Measurements from ENCODE around the gene C4orf50.

C4orf50 gene

GRCh38 chr4:5927747-5928146, 90.5 kb downstream of the C4orf50 start:
- no peak for TF ChIP-seq CTCF (IDR thresholded peaks at IDR 0.05; ENCODE audit: low read depth, low read length)
- no peak overlapping the region for H3K4me3 ChIP-seq (ENCODE audit: low read depth, low read length)

GRCh38 chr4:5927116-5927515, 91.1 kb downstream of the C4orf50 start:
- no peak for TF ChIP-seq CTCF (IDR thresholded peaks at IDR 0.05; ENCODE audit: low read depth, low read length)
- H3K4me3 ChIP-seq (ENCODE audit: low read depth, low read length), result no peak overlapping the region

GRCh38 chr4:5926598-5926997, 91.6 kb downstream of the C4orf50 start:
- H3K4me3 ChIP-seq (ENCODE audit: low read depth, low read length), result no peak overlapping the region
- no peak for TF ChIP-seq CTCF (IDR thresholded peaks at IDR 0.05; ENCODE audit: low read depth, low read length)

GRCh38 chr4:5925419-5926200, 92.6 kb downstream of the C4orf50 start:
- no peak for TF ChIP-seq CTCF (IDR thresholded peaks at IDR 0.05; ENCODE audit: low read depth, low read length)
- no peak overlapping the region for H3K4me3 ChIP-seq (ENCODE audit: low read depth, low read length)

- TF ChIP-seq CTCF (IDR thresholded peaks at IDR 0.05; ENCODE audit: low read depth, low read length), result no peak
- H3K4me3 ChIP-seq (ENCODE audit: low read depth, low read length), result no peak overlapping the region
Observed at GRCh38 chr4:5924461-5925125, 93.6 kb downstream of the C4orf50 start.

GRCh38 chr4:5923376-5923775, 94.9 kb downstream of the C4orf50 start:
- H3K4me3 ChIP-seq (ENCODE audit: low read depth, low read length), result no peak overlapping the region
- no peak for TF ChIP-seq CTCF (IDR thresholded peaks at IDR 0.05; ENCODE audit: low read depth, low read length)

GRCh38 chr4:5922556-5922955, 95.7 kb downstream of the C4orf50 start:
- no peak overlapping the region for H3K4me3 ChIP-seq (ENCODE audit: low read depth, low read length)
- TF ChIP-seq CTCF (IDR thresholded peaks at IDR 0.05; ENCODE audit: low read depth, low read length), result no peak

Measured in WI38 (cell line).